K562 (cell line): ENCODE data around the gene IARS1. TPM values are rescaled to one million over a fixed set of nuclear protein-coding genes. Genes with fewer than 3 reads are reported as not detected.

Experiments
- HMBOX1 ChIP-seq: sonication (generic); IDR thresholded peaks from 2 replicates; pipeline ENCODE4 v1.6.1; 2016
- KDM1A ChIP-seq, 2 experiments: fragments of 450-650 bp; IDR thresholded peaks; 2 replicates each; pipeline ENCODE4 v1.6.1; 2016; ENCODE audit warnings: mild to moderate bottlenecking in 2 of 2
- MYC ChIP-seq, 2 experiments: fragments of 250-450 bp in 1 of 2; sonication (Bioruptor Pico) in 1 of 2; IDR thresholded peaks; 2 replicates each; pipeline versions ENCODE4 v1.5.1 to v1.6.1; 2012 to 2021; ENCODE audit warnings: low read depth in 2 of 2, borderline replicate concordance in 1 of 2, improper control_type of control experiment in 1 of 2, low read length in 1 of 2, mild to moderate bottlenecking in 1 of 2, moderate library complexity in 1 of 2
- RNF219 ChIP-seq: fragments of 250-450 bp; sonication (Bioruptor Pico); IDR thresholded peaks from 2 replicates; pipeline ENCODE4 v1.5.0; 2022; ENCODE audit warnings: mild to moderate bottlenecking
- SOX6 ChIP-seq: fragments of 450-650 bp; IDR thresholded peaks from 2 replicates; pipeline ENCODE4 v1.6.1; 2014; ENCODE audit warnings: mild to moderate bottlenecking
- YY1 ChIP-seq, 3 experiments: IDR thresholded peaks; 2 replicates each; pipeline ENCODE4 v1.6.1; 2011; ENCODE audit warnings: low read length in 2 of 3, mild to moderate bottlenecking in 2 of 3, moderate library complexity in 2 of 3, borderline replicate concordance in 1 of 3, control low read depth in 1 of 3, low read depth in 1 of 3; ENCODE audit not compliant: insufficient read depth in 3 of 3, insufficient replicate concordance in 2 of 3, control insufficient read depth in 1 of 3, insufficient read length in 1 of 3; ENCODE audit errors: extremely low read depth in 1 of 3
- ZNF644 ChIP-seq: fragments of 200-800 bp; sonication (Bioruptor generic); IDR thresholded peaks from 2 replicates; pipeline ENCODE4 v1.6.1; 2016; ENCODE audit warnings: low read depth, missing genetic modification characterization, missing compliant biosample characterization
- polyA plus RNA-seq, 8 experiments: library from polyadenylated mRNA; depleted of rRNA in 4 of 8; stranded (reverse) in 5 of 8; unstranded in 3 of 8; fragments of >200 nt; fragmentation: Nextera tagmentation in 2 of 8; fragmentation: Illumina TruSeq in 1 of 8; extraction: Ambion mirVana in 2 of 8; extraction: Trizol in 1 of 8; gene quantifications; 2 replicates each; pipeline versions ENCODE4 v1.2.1 to v1.2.3, GENCODE V29; 2011 to 2014; ENCODE audit warnings: inconsistent platforms in 1 of 8, missing spikeins in 1 of 8
- total RNA-seq, 7 experiments: library from RNA; depleted of rRNA in 6 of 7; stranded (reverse); fragments of >200 nt in 6 of 7; fragmentation: Illumina TruSeq in 2 of 7; extraction: Trizol in 2 of 7; gene quantifications; 2 replicates each; pipeline versions ENCODE4 v1.2.1 to v1.2.3, GENCODE V29; 2011 to 2021; ENCODE audit warnings: low replicate concordance in 1 of 7
- TF ChIP-seq, protein P1 (sequence below): fragments of 250-450 bp; sonication (Bioruptor Pico); IDR thresholded peaks from 2 replicates; pipeline ENCODE4 v1.4.0; 2020
- TF ChIP-seq, protein P2 (sequence below), 2 experiments: IDR thresholded peaks in 1 of 2; conservative IDR thresholded peaks in 1 of 2; 2 replicates each; pipeline ENCODE4 v1.6.1; 2016; ENCODE audit warnings: low read depth in 2 of 2, mild to moderate bottlenecking in 1 of 2, missing compliant biosample characterization in 1 of 2, missing genetic modification characterization in 1 of 2, moderate library complexity in 1 of 2
- TF ChIP-seq, protein P3 (sequence below), 2 experiments: IDR thresholded peaks; 2 replicates each; pipeline ENCODE4 v1.6.1; 2011; ENCODE audit warnings: borderline replicate concordance in 1 of 2, control low read depth in 1 of 2, low read depth in 1 of 2, low read length in 1 of 2, mild to moderate bottlenecking in 1 of 2, mixed read lengths in 1 of 2, moderate library complexity in 1 of 2; ENCODE audit not compliant: insufficient read depth in 1 of 2, insufficient read length in 1 of 2, poor library complexity in 1 of 2, severe bottlenecking in 1 of 2; ENCODE audit errors: extremely low read depth in 1 of 2

Gene IARS1
- total and polyA plus RNA-seq, 9 of the 15 experiments (the other 6 are each of a cell fraction or from before 2014, with no cell fraction given): 119 to 371 (median 234) TPM

DNA sequence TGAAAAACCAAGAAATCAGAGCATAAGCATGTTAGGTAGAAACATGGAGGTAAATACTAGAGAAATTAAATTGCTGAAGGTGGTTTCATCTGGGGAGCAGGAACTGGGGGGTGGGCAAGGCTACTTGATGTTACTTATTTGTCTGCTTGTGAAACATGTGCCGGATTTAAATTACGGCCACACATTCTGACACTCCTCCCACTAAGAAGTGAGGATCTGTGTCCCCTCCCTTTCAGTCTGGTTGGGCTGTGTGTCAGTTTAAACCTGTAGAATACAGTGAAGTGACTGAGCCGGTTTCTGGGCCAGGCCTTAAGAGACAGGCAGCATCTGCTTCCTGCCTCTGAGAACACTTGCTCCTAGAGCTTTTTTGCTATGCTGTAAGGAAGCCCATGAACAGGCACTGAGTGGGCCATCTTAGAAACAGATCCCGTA lies 2.3 kb upstream of the IARS1 start (continued):
- TF ChIP-seq ZNF644 (tag) (no peak), SOX6 (peak; percentile 19; the same call in 1 of the 2 replicates), HMBOX1 (no peak), KDM1A (IDR thresholded peaks at IDR 0.05) (no peak), RNF219 (CRISPR knock-in tag) (no peak), YY1 (IDR thresholded peaks at IDR 0.05; ENCODE audit: borderline replicate concordance in 1 of 3, control insufficient read depth in 1 of 3, extremely low read depth in 1 of 3, insufficient read depth in 3 of 3, insufficient read length in 1 of 3, insufficient replicate concordance in 2 of 3, low read depth in 1 of 3, low read length in 2 of 3) (peak in 1 of 3 experiments; percentile 54), MYC (IDR thresholded peaks at IDR 0.05; ENCODE audit: low read depth, low read length) (peak; percentile 32; the same call in 1 of the 2 replicates), MYC (CRISPR knock-in tag; IDR thresholded peaks at IDR 0.05; ENCODE audit: borderline replicate concordance, low read depth) (no peak)
- TF ChIP-seq, protein P1, sequence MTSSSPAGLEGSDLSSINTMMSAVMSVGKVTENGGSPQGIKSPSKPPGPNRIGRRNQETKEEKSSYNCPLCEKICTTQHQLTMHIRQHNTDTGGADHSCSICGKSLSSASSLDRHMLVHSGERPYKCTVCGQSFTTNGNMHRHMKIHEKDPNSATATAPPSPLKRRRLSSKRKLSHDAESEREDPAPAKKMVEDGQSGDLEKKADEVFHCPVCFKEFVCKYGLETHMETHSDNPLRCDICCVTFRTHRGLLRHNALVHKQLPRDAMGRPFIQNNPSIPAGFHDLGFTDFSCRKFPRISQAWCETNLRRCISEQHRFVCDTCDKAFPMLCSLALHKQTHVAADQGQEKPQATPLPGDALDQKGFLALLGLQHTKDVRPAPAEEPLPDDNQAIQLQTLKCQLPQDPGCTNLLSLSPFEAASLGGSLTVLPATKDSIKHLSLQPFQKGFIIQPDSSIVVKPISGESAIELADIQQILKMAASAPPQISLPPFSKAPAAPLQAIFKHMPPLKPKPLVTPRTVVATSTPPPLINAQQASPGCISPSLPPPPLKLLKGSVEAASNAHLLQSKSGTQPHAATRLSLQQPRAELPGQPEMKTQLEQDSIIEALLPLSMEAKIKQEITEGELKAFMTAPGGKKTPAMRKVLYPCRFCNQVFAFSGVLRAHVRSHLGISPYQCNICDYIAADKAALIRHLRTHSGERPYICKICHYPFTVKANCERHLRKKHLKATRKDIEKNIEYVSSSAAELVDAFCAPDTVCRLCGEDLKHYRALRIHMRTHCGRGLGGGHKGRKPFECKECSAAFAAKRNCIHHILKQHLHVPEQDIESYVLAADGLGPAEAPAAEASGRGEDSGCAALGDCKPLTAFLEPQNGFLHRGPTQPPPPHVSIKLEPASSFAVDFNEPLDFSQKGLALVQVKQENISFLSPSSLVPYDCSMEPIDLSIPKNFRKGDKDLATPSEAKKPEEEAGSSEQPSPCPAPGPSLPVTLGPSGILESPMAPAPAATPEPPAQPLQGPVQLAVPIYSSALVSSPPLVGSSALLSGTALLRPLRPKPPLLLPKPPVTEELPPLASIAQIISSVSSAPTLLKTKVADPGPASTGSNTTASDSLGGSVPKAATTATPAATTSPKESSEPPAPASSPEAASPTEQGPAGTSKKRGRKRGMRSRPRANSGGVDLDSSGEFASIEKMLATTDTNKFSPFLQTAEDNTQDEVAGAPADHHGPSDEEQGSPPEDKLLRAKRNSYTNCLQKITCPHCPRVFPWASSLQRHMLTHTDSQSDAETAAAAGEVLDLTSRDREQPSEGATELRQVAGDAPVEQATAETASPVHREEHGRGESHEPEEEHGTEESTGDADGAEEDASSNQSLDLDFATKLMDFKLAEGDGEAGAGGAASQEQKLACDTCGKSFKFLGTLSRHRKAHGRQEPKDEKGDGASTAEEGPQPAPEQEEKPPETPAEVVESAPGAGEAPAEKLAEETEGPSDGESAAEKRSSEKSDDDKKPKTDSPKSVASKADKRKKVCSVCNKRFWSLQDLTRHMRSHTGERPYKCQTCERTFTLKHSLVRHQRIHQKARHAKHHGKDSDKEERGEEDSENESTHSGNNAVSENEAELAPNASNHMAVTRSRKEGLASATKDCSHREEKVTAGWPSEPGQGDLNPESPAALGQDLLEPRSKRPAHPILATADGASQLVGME (CRISPR knock-in tag): 0 out of 2 replicates have a peak, but pooled peaks have one; percentile 18
- TF ChIP-seq, protein P2, sequence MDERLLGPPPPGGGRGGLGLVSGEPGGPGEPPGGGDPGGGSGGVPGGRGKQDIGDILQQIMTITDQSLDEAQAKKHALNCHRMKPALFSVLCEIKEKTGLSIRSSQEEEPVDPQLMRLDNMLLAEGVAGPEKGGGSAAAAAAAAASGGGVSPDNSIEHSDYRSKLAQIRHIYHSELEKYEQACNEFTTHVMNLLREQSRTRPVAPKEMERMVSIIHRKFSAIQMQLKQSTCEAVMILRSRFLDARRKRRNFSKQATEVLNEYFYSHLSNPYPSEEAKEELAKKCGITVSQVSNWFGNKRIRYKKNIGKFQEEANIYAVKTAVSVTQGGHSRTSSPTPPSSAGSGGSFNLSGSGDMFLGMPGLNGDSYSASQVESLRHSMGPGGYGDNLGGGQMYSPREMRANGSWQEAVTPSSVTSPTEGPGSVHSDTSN (CRISPR knock-in tag; IDR thresholded peaks at IDR 0.05; ENCODE audit: low read depth): no peak
- TF ChIP-seq, protein P2 (tag; conservative IDR thresholded peaks at IDR 0.05; ENCODE audit: low read depth): peak; percentile 22; the same call in 1 of the 2 replicates
- TF ChIP-seq, protein P3, sequence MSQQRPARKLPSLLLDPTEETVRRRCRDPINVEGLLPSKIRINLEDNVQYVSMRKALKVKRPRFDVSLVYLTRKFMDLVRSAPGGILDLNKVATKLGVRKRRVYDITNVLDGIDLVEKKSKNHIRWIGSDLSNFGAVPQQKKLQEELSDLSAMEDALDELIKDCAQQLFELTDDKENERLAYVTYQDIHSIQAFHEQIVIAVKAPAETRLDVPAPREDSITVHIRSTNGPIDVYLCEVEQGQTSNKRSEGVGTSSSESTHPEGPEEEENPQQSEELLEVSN (IDR thresholded peaks at IDR 0.05; ENCODE audit: borderline replicate concordance in 1 of 2, extremely low read depth in 1 of 2, insufficient read depth in 1 of 2, insufficient read length in 1 of 2, low read depth in 1 of 2, low read length in 1 of 2, poor library complexity in 1 of 2, severe bottlenecking in 1 of 2): peak in 1 of 2 experiments; percentile 16
